Measurements from ENCODE around the gene CCDC154. TPM values are rescaled to one million over a fixed set of nuclear protein-coding genes. Genes with fewer than 3 reads are reported as not detected.

Gene CCDC154
- total and polyA plus RNA-seq, 2 experiments from 2014 or later = 0.31 TPM; not detected in 1

- TF ChIP-seq CREB1 (CRISPR knock-in tag; IDR thresholded peaks at IDR 0.05; ENCODE audit: low read depth) (no peak), STAT1 (IDR thresholded peaks at IDR 0.05; ENCODE audit: unreplicated experiment) (no peak), EZH2 (IDR thresholded peaks at IDR 0.05; ENCODE audit: low read depth, unreplicated experiment) (no peak), EZH2phosphoT487 (IDR thresholded peaks at IDR 0.05; ENCODE audit: unreplicated experiment) (no peak), ZNF114 (CRISPR knock-in tag; IDR thresholded peaks at IDR 0.05) (no peak), POLR2AphosphoS5 (IDR thresholded peaks at IDR 0.05; ENCODE audit: low read depth) (no peak), NANOG (IDR thresholded peaks at IDR 0.05; ENCODE audit: borderline replicate concordance) (no peak), ZNF331 (CRISPR knock-in tag; IDR thresholded peaks at IDR 0.05; ENCODE audit: low read depth) (no peak)
- TF ChIP-seq, protein P1, sequence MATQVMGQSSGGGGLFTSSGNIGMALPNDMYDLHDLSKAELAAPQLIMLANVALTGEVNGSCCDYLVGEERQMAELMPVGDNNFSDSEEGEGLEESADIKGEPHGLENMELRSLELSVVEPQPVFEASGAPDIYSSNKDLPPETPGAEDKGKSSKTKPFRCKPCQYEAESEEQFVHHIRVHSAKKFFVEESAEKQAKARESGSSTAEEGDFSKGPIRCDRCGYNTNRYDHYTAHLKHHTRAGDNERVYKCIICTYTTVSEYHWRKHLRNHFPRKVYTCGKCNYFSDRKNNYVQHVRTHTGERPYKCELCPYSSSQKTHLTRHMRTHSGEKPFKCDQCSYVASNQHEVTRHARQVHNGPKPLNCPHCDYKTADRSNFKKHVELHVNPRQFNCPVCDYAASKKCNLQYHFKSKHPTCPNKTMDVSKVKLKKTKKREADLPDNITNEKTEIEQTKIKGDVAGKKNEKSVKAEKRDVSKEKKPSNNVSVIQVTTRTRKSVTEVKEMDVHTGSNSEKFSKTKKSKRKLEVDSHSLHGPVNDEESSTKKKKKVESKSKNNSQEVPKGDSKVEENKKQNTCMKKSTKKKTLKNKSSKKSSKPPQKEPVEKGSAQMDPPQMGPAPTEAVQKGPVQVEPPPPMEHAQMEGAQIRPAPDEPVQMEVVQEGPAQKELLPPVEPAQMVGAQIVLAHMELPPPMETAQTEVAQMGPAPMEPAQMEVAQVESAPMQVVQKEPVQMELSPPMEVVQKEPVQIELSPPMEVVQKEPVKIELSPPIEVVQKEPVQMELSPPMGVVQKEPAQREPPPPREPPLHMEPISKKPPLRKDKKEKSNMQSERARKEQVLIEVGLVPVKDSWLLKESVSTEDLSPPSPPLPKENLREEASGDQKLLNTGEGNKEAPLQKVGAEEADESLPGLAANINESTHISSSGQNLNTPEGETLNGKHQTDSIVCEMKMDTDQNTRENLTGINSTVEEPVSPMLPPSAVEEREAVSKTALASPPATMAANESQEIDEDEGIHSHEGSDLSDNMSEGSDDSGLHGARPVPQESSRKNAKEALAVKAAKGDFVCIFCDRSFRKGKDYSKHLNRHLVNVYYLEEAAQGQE (IDR thresholded peaks at IDR 0.05; ENCODE audit: unreplicated experiment) = no peak
- TF ChIP-seq, protein P2, sequence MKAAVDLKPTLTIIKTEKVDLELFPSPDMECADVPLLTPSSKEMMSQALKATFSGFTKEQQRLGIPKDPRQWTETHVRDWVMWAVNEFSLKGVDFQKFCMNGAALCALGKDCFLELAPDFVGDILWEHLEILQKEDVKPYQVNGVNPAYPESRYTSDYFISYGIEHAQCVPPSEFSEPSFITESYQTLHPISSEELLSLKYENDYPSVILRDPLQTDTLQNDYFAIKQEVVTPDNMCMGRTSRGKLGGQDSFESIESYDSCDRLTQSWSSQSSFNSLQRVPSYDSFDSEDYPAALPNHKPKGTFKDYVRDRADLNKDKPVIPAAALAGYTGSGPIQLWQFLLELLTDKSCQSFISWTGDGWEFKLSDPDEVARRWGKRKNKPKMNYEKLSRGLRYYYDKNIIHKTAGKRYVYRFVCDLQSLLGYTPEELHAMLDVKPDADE (IDR thresholded peaks at IDR 0.05) = no peak
Measured at GRCh38 chr16:1458977-1459341, 14.6 kb upstream of the CCDC154 start (continued).

GRCh38 chr16:1458336-1458976 is 14.1 kb upstream of the CCDC154 start:
- no peak for DNase-seq (ENCODE audit: low spot score)
- TF ChIP-seq CREB1 (CRISPR knock-in tag; IDR thresholded peaks at IDR 0.05; ENCODE audit: low read depth) (no peak), POLR2AphosphoS5 (IDR thresholded peaks at IDR 0.05; ENCODE audit: low read depth) (no peak), JUNB (IDR thresholded peaks at IDR 0.05; ENCODE audit: unreplicated experiment) (no peak), NANOG (IDR thresholded peaks at IDR 0.05; ENCODE audit: borderline replicate concordance) (no peak), ZNF114 (CRISPR knock-in tag; IDR thresholded peaks at IDR 0.05) (no peak), ZNF331 (CRISPR knock-in tag; IDR thresholded peaks at IDR 0.05; ENCODE audit: low read depth) (no peak), EZH2phosphoT487 (IDR thresholded peaks at IDR 0.05; ENCODE audit: unreplicated experiment) (no peak), EZH2 (IDR thresholded peaks at IDR 0.05; ENCODE audit: low read depth, unreplicated experiment) (no peak)
- TF ChIP-seq, protein P2 (IDR thresholded peaks at IDR 0.05) = no peak
- TF ChIP-seq, protein P3, sequence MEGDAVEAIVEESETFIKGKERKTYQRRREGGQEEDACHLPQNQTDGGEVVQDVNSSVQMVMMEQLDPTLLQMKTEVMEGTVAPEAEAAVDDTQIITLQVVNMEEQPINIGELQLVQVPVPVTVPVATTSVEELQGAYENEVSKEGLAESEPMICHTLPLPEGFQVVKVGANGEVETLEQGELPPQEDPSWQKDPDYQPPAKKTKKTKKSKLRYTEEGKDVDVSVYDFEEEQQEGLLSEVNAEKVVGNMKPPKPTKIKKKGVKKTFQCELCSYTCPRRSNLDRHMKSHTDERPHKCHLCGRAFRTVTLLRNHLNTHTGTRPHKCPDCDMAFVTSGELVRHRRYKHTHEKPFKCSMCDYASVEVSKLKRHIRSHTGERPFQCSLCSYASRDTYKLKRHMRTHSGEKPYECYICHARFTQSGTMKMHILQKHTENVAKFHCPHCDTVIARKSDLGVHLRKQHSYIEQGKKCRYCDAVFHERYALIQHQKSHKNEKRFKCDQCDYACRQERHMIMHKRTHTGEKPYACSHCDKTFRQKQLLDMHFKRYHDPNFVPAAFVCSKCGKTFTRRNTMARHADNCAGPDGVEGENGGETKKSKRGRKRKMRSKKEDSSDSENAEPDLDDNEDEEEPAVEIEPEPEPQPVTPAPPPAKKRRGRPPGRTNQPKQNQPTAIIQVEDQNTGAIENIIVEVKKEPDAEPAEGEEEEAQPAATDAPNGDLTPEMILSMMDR (conservative IDR thresholded peaks at IDR 0.05; ENCODE audit: low read depth in 2 of 2) = no peak

More at GRCh38 chr16:1458336-1458976, 14.1 kb upstream of the CCDC154 start:
- Mint-ChIP-seq H3K4me1 (no peaks in the 10 kb centered on the region; the same call in 2 of the 3 replicates), H3K36me3 (ENCODE audit: low read depth) (peaks cover 8% of the 10 kb centered on the region), H3K27ac (no peak overlapping the region), H3K27me3 (ENCODE audit: insufficient read depth, low read depth, poor library complexity) (no peaks in the 10 kb centered on the region), H3K4me3 (no peak overlapping the region), H3K9me3 (no peaks in the 10 kb centered on the region)
- H4K20me1 ChIP-seq (replicated peaks; ENCODE audit: insufficient read depth) = peaks cover 4% of the 10 kb centered on the region
- no peak overlapping the region for H3K27ac ChIP-seq (ENCODE audit: low read depth)
- no peaks in the 10 kb centered on the region; the same call in 1 of the 2 replicates for H3K79me2 ChIP-seq (replicated peaks; ENCODE audit: insufficient read depth)
- no peaks in the 10 kb centered on the region for H3K9me2 ChIP-seq (ENCODE audit: insufficient read depth)
- no peak overlapping the region for H2AFZ ChIP-seq
- no peaks in the 10 kb centered on the region for H3K36me3 ChIP-seq (ENCODE audit: insufficient read depth)
- no peak overlapping the region for H3K4me3 ChIP-seq
- no peak overlapping the region for H3K4me2 ChIP-seq
- no peak for ATAC-seq
- no peaks in the 10 kb centered on the region for H3K27me3 ChIP-seq (ENCODE audit: insufficient read depth)
- no peaks in the 10 kb centered on the region for H3K4me1 ChIP-seq (ENCODE audit: insufficient read depth)
- H3F3A ChIP-seq (replicated peaks; ENCODE audit: low read depth) = no peaks in the 10 kb centered on the region

All from GM23338 (cell line).